Stimulated activated CD8-positive, alpha-beta memory T cell treated with anti-CD3 and anti-CD28 coated beads, Interleukin-15, amount 100 ng/mL, for 48 hours (primary cell): ENCODE data around the gene CD28.
"Not testable (repeated sequence)": the region's sequence is repeated elsewhere in the genome, so short reads cannot be mapped to it uniquely, and the experiment has no call there.

ENCODE experiments used
- DNase-seq, 2 donors: peaks; one replicate each; pipeline ENCODE4 v3.0.0-alpha.2; 2020; ENCODE audit warnings: low read depth in 2 of 2

CD28 gene

DNA sequence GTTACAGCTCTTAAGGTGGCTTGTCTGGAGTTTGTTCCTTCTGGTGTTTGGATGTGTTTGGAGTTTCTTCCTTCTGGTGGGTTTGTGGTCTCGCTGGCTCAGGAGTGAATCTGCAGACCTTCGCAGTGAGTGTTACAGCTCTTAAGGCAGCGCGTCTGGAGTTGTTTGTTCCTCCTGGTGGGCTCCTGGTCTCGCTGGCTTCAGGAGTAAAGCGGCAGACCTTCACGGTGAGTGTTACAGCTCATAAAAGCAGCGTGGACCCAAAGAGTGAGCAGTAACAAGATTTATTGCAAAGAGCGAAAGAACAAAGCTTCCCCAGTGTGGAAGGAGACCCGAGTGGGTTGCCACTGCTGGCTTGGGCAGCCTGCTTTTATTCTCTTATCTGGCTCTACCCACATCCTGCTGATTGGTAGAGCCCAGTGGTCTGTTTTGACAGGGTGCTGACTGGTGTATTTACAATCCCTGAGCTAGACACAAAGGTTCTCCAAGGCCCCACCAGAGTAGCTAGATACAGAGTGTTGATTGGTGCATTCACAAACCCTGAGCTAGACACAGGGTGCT, 78.4 kb downstream of the CD28 start:
- DNase-seq, result not testable (repeated sequence)

DNA sequence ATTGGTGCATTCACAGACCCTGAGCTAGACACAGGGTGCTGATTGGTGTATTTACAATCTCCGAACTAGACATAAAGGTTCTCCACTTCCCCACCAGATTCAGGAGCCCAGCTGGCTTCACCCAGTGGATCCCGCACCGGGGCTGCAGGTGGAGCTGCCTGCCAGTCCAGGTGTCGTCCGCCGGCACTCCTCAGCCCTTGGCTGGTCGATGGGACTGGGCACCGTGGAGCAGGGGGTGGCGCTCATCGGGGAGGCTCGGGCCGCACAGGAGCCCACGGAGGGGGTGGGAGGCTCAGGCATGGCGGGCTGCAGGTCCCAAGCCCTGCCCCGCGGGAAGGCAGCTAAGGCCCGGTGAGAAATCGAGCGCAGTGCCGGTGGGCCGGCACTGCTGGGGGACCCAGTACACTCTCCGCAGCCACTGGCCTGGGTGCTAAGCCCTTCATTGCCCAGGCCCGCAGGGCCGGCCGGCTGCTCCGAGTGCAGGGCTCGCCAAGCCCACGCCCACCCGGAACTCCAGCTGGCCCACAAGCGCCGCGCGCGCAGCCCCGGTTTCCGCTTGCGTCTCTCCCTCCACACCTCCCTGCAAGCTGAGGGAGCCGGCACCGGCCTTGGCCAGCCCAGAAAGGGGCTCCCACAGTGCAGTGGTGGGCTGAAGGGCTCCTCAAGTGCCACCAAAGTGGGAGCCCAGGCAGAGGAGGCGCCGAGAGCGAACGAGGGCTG, 79.1 kb downstream of the CD28 start:
- not testable (repeated sequence) for DNase-seq

GRCh38 chr2:203786549-203787351, 80.3 kb downstream of the CD28 start:
- DNase-seq, result no peak

DNA sequence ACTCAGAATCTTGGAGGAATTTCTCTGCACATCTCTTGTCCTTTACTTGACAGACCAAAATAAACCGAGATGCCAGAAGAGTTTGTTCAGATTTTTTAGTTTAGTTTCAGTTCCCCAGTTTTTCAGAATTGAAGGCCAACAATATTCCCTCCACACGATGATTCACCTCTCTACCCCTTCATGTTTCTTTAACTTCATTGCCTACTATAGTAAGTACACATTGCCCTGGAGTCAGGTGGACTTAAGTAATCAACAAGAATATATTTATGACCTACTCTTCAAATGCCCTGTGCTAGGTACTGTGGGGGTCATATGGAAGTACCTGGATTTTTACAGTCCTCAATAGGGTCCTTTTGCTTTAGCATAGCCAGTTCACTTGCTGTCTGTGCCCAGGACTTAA, 81.5 kb downstream of the CD28 start:
- no peak for DNase-seq
